Esophagus squamous epithelium (tissue), 4 donors: ENCODE measurements around the gene RAB29.

Experiments used
- POLR2A ChIP-seq, 4 donors: fragments of 450-650 bp; IDR thresholded peaks; one replicate each; pipeline ENCODE4 v1.6.1; 2017; ENCODE audit warnings: antibody characterized with exemption in 4 of 4, mild to moderate bottlenecking in 4 of 4, moderate library complexity in 3 of 4
- TF ChIP-seq, protein P1 (sequence below), 6 experiments: fragments of 450-650 bp in 4 of 6; fragments of 200-600 bp in 2 of 6; sonication (generic) in 2 of 6; IDR thresholded peaks; one replicate each; pipeline ENCODE4 v1.5.1; 2016 to 2019; ENCODE audit warnings: antibody characterized with exemption in 6 of 6, mild to moderate bottlenecking in 4 of 6, moderate library complexity in 4 of 6

DNA sequence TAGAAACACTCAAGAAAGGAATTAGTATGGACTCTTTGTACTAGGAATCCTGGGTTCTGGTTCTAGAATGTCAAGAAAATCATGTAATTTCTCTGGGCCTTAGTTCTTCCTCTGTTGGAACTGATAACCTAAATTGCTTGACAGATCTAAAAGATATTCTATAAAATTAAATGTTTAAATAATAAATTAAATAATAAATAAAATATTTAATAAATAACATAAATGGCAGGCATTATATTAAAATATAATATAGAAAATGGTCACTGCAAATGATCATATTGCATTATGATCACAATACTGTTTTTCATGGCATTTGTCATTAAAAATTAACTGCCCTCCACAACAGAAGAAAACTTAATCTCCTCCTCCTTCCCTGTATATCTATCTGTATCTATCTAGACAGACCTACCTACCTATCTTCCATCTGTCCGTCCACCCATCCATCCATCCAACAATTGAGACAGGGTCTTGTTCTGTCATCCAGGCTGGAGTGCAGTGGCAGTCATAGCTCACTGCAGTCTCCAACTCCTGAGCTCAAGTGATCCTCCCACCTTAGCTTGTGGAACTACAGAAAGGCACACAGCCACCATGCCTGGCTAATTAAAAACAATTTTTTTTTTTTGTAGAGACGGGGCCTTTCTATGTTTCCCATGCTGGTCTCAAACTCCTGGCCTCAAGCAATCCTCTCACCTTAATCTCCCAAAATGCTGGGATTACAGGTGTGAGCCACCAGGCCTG is 41.7 kb downstream of the RAB29 start:
- TF ChIP-seq, protein P1, sequence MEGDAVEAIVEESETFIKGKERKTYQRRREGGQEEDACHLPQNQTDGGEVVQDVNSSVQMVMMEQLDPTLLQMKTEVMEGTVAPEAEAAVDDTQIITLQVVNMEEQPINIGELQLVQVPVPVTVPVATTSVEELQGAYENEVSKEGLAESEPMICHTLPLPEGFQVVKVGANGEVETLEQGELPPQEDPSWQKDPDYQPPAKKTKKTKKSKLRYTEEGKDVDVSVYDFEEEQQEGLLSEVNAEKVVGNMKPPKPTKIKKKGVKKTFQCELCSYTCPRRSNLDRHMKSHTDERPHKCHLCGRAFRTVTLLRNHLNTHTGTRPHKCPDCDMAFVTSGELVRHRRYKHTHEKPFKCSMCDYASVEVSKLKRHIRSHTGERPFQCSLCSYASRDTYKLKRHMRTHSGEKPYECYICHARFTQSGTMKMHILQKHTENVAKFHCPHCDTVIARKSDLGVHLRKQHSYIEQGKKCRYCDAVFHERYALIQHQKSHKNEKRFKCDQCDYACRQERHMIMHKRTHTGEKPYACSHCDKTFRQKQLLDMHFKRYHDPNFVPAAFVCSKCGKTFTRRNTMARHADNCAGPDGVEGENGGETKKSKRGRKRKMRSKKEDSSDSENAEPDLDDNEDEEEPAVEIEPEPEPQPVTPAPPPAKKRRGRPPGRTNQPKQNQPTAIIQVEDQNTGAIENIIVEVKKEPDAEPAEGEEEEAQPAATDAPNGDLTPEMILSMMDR (IDR thresholded peaks at IDR 0.05) = no peak
- TF ChIP-seq POLR2A (IDR thresholded peaks at IDR 0.05) = no peak
